SKM-1 (cell line): ENCODE results near the gene ATP6V1F.

Experiments
- DNase-seq: peaks from one replicate; lab custom pipeline; 2025; ENCODE audit not compliant: unreplicated experiment; lab: John Stamatoyannopoulos, UW

Gene ATP6V1F, protein sequence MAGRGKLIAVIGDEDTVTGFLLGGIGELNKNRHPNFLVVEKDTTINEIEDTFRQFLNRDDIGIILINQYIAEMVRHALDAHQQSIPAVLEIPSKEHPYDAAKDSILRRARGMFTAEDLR

GRCh38 chr7:128862571-128863432 lies at the start of gene ATP6V1F:
Gene ATP6V1F (plus strand): TSS chr7:128862856. CDS start chr7:128862905, 49 bp downstream.
- peak; percentile 94 for DNase-seq

- DNase-seq: no peak
Measured at GRCh38 chr7:128814499-128814898, 48.2 kb upstream of the ATP6V1F start.

GRCh38 chr7:128815289-128815942 lies 47.2 kb upstream of the ATP6V1F start:
- DNase-seq: no peak

- DNase-seq: no peak
Measured at GRCh38 chr7:128818694-128819093, 44.0 kb upstream of the ATP6V1F start.

DNA sequence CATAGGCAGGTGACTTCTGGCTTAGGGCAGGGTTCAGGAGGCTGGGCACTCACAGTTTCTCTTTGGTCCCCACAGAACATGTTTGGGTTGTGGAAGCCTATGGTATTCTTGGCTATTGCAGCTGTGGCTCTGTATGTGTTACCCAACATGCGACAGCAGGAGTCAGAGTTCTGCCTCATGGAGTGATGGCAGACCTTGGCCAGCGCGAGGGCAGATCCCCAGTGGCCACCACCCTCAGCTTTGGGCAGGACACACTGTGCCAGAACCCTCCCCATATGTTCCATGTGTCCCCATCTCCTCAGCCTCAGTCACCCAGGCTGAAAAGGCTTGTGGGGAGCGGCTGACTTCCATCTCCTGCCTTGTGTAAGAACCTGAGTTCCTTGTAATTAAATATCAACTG lies 40.9 kb upstream of the ATP6V1F start:
- no peak for DNase-seq

DNA sequence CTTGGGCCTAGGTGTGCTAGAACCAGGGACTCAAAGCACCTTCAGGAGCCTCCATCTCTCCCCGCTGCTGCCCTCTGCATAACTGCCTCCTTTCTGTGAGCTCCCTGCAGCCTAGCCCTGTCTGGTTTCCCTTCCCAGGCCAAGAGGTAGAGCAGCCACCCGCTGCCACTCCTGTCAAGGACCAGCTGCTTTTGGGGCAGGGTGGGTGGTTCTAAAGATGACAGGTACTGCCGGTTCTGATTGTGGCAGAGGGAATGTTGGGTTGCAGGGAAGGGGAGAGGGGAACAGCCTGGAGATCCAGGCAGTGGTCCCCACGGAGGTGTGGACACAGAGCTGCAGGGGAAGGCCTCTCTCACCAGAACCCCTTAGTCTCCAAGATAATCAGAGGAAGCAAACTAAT lies 36.1 kb upstream of the ATP6V1F start:
- no peak for DNase-seq

GRCh38 chr7:128826916-128827247 lies 35.8 kb upstream of the ATP6V1F start:
- DNase-seq: no peak

DNA sequence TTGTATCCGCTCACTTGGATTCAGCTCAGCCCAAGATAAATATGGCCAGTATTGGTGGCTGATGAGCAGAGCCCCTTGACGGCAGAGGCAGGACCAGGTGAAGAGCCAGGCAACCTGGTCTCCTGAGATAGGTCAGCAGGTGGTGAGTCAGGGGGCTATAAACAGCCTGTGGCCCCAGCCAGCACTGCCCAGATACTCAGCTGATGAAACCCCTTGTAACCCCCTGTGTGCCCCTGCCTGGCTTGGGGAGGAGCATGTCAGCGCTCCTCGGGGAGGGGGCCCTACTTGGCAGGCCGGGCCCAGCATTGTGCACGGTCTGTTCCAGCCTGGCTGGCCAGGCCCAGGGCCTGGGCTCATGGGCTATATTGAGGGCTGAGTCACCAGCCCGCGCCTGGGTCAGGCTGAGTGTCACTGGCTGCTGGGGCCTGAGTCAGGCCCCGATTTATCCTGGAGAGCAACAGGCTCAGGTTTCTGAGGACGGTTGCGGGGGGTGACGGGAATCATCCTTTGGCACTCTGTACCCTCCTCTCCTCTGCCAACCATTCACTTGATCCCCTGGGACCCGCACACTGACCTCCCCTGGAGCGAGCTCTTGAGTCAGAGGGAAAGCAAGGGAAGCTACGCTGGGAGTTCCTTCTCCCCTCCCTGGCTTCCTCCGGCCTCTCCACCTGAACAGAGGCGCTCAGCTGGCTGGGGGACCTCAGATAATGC lies 35.3 kb upstream of the ATP6V1F start:
- DNase-seq: no peak

DNA sequence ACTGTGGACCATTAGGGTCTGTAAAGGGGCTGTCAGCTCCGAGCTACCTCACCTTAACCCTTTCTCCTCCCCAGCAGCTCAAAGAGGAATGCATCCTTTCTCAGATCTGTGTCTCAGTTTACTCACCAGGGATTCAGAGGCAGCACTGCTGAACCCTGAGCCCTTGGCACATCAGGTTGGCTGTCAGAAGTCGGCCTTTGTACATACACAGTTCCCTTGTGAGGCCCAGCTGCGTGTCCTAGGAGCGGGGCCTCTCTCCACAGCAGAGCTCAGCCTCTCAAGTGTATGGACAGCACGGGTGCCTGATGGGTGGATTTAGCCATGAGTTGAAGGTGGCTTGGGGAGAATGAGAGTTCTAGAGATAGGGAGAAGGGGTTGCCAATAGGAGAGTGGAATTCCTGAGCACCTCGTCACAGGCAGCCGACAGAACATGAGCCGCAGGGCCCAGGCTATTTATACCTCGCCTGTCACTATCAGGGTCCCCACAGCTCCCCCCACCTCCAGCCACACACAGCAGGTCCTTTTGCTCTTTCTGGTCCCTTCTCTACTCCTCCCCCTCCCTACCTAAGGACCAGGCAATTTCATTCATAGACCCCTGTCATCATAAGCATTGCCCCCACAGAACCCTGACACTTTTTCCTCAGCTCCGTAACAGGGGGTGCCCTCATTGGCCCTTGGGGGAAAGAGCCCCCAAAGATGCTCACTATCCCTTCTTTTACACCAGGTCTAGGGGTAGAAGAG lies 34.5 kb upstream of the ATP6V1F start:
- no peak for DNase-seq

DNA sequence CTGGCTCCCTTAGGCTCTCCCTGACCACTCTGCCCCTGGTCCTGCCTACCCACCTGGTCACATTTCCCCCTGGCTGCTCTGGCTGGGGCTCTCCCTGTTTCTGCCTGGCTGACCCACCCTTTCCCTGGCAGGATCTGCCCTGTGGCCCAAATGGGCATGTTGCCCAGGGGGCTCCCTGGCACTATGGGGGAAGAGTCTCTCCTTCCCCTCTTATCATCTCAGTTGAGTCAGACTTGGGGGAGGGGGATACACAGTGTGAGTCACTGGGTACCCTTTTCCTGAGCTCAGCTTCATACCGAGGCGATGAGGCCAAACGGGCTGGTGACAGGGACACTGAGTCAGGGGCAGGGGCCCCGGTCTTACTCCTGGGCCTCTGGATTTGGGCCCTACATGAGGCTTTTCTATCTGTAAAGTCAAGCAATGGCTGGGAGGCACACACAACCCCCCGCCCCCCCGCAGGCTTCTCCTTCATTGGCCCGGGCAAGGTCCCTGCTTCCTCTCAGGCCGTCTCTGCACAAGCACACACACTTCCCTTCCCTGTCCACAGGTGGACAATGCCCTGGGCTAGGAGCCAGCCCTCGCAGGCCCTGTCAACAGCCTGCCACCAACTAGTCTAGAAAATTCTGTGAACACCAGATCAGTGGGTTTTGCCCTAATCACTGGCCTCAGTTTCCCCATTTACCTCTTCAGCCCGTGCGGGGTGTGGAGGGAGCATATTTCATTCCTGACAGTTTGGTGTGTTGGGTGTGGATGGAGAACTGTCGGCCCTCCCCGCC lies 33.1 kb upstream of the ATP6V1F start:
- no peak for DNase-seq

DNA sequence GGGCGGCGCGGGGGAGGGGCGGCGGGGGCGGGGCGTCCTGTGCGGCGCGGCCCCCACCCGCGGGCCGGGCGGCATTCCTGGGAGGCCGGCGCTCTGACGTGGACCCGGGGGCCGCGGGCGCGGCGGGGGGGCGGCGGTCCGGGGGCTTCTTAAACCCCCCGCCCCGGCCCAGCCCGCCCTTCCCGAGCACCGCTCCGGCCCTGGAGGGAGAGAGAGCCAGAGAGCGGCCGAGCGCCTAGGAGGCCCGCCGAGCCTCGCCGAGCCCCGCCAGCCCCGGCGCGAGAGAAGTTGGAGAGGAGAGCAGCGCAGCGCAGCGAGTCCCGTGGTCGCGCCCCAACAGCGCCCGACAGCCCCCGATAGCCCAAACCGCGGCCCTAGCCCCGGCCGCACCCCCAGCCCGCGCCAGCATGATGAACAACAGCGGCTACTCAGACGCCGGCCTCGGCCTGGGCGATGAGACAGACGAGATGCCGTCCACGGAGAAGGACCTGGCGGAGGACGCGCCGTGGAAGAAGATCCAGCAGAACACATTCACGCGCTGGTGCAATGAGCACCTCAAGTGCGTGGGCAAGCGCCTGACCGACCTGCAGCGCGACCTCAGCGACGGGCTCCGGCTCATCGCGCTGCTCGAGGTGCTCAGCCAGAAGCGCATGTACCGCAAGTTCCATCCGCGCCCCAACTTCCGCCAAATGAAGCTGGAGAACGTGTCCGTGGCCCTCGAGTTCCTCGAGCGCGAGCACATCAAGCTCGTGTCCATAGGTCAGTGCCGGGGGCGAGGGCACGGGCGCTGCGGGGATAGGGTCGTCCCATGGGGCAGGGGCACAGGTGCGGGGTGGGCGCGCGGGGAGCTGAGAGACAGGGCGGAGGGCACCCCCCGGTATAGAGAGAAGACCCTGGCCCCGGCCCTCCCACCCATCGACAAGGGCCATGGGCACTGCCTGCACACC lies 32.2 kb upstream of the ATP6V1F start, which contains the start of gene FLNC:
Gene FLNC, plus strand, starts transcription at position 176 of the 947 bp plus-strand sequence. Its CDS starts 232 bp downstream, at position 408.
- DNase-seq: no peak

DNA sequence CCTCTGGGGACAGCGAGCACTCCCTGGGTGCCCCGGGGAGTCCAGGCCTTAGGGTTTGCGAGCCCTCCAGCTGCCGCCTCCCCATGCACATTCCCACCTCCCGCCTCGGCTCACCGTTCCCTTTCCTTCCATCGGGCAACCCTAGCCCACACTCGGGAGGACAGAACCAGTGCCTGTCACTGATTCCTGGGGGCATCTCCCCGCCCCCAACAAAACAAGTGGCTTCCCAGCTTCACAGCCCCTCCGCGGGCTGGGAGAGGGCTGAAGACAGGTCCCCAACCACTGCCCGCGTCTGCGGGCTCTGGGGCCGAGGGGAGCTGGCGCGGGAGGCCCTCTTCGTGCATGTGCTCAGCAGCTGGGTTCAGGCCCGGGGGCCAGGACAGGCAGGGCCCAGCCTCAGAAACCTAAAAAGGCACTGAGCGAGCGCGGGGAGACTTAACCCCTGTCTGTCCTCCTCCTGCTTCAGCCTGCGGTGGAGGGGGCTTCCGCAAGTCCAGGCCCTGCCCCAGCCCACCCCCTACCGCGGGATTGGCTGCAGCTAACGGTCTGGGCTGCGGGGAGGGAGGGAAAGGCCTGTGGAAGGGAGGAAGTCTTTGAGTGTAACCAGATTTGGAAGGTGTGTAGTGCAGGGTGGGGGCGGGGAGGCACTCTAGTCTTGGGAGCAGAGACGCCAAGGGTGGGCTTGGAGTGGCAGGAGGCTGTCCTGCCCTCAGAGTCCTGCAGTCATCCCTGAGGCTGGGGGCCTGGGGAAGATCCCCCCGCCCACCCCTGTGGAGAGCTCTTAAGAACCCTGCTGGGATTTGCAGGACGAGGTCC lies 31.3 kb upstream of the ATP6V1F start:
- no peak for DNase-seq

DNA sequence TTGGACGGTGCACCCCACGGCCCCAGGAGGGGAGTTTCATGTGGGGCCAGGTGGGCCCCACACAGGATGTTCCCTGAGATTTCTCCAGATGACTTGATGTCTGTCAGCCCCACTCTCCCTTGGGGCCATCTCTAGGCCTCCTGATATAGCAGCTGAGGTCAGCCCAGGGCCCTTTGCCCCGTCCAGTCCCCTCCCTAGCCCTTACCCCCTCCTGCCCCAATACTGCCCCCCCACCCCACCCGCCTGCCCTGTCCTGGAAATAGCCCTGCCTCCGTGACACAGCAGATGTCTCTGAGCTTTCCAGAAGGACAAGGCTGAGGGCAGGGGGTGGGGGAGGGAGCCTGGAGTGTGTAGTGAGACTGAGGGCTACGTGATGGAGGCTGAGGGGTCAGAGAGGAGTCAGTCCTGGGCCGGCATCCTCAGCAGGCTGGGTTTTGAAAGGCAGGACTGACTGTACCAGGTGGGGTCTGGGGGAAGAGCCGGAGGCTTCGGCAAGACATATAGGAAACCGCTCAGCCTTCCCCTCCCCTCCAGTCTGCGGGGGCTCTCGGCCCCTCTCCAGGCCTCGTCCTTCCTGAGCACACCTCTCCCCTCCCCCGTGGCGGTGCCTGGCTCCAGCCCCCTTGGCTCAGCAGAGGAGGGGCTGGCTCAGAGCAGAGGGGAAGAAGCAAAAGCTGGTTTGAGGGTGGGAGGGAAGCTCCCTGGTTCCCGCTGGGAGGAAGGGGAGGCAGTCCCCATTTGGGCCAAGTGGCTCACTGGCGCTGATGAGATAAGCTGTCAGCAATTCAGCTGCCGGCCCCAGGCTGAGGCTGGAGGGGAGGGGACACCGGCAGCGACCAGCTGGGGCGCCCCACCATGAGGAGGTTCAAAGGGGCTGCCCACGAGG lies 30.4 kb upstream of the ATP6V1F start:
- DNase-seq: no peak

DNA sequence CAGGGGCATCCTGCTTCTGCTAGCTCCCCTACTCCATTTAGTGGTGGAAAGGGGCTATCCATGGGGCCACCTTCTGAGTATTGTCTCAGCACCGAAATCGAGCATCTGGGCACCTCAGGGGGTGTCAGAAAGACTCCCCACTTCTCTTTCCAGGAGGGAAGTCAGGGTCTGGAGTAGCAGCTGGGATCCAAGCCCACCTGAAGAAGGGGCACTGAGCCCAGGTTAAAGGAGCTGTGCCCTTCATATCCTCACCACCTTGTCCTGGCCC lies 29.8 kb upstream of the ATP6V1F start:
- DNase-seq: no peak

- no peak for DNase-seq
Measured at GRCh38 chr7:128833148-128833945, 29.3 kb upstream of the ATP6V1F start.

GRCh38 chr7:128833946-128834325 lies 28.7 kb upstream of the ATP6V1F start:
- no peak for DNase-seq
